ENCODE results near the gene ZBTB20.

Gene ZBTB20

GRCh38 chr3:114902691-114903101 lies 244.4 kb downstream of the ZBTB20 start:
- DNase-seq, result no peak

- no peak for DNase-seq
These were observed 246.2 kb downstream of the ZBTB20 start for GRCh38 chr3:114900908-114901307.

GRCh38 chr3:114899186-114899931 lies 247.7 kb downstream of the ZBTB20 start:
- no peak for DNase-seq

GRCh38 chr3:114896978-114897377 lies 250.1 kb downstream of the ZBTB20 start:
- DNase-seq, result no peak

- DNase-seq, result no peak
These were observed 253.7 kb downstream of the ZBTB20 start for GRCh38 chr3:114893361-114893760.

GRCh38 chr3:114892880-114893279 lies 254.2 kb downstream of the ZBTB20 start:
- no peak for DNase-seq

- DNase-seq, result no peak
These were observed 254.8 kb downstream of the ZBTB20 start for GRCh38 chr3:114892131-114892879.

GRCh38 chr3:114887806-114888205 lies 259.3 kb downstream of the ZBTB20 start:
- DNase-seq, result no peak

GRCh38 chr3:114886905-114887304 lies 260.2 kb downstream of the ZBTB20 start:
- no peak for DNase-seq

GRCh38 chr3:114884213-114884923 lies 262.7 kb downstream of the ZBTB20 start:
- no peak for DNase-seq

- no peak for DNase-seq
These were observed 267.0 kb downstream of the ZBTB20 start for GRCh38 chr3:114880078-114880477.

- no peak for DNase-seq
These were observed 267.7 kb downstream of the ZBTB20 start for GRCh38 chr3:114879059-114880031.

GRCh38 chr3:114878114-114878839 lies 268.8 kb downstream of the ZBTB20 start:
- no peak for DNase-seq

GRCh38 chr3:114877378-114878113 lies 269.5 kb downstream of the ZBTB20 start:
- no peak for DNase-seq

GRCh38 chr3:114874522-114874971 lies 272.5 kb downstream of the ZBTB20 start:
- DNase-seq, result no peak

- no peak for DNase-seq
These were observed 273.5 kb downstream of the ZBTB20 start for GRCh38 chr3:114873591-114873990.

- DNase-seq, result no peak
These were observed 274.5 kb downstream of the ZBTB20 start for GRCh38 chr3:114872588-114872987.

GRCh38 chr3:114872050-114872449 lies 275.0 kb downstream of the ZBTB20 start:
- no peak for DNase-seq

GRCh38 chr3:114867835-114868503 lies 279.1 kb downstream of the ZBTB20 start:
- DNase-seq, result no peak

- DNase-seq, result no peak
These were observed 279.7 kb downstream of the ZBTB20 start for GRCh38 chr3:114867359-114867758.

All from stimulated activated CD4-positive, alpha-beta T cell treated with anti-CD3 and anti-CD28 coated beads, Interleukin-1b, Interleukin-23, amount 100 ng/mL, for 48 hours (primary cell).